Type B pancreatic cell (in vitro differentiated cells): ENCODE measurements around the gene PLEKHG4B. TPM values are rescaled to one million over a fixed set of nuclear protein-coding genes. Genes with fewer than 3 reads are reported as not detected.

Source experiments
- DNase-seq: peaks from one replicate; pipeline ENCODE4 v3.0.0; 2021; ENCODE audit warnings: mixed read lengths; ENCODE audit not compliant: unreplicated experiment; ENCODE audit errors: extremely low spot score
- H3K27ac Mint-ChIP-seq: 2 replicates; pipeline ENCODE4 v1.8.0; 2021; ENCODE audit warnings: mild to moderate bottlenecking, mixed read lengths
- H3K27me3 Mint-ChIP-seq: 2 replicates; pipeline ENCODE4 v1.8.0; 2021; ENCODE audit warnings: mixed read lengths
- H3K36me3 Mint-ChIP-seq: 2 replicates; pipeline ENCODE4 v1.8.0; 2021; ENCODE audit warnings: mixed read lengths
- H3K4me1 Mint-ChIP-seq: one replicate; pipeline ENCODE4 v1.8.0; 2021; ENCODE audit warnings: mixed read lengths; ENCODE audit not compliant: unreplicated experiment
- H3K4me3 Mint-ChIP-seq: 2 replicates; pipeline ENCODE4 v1.8.0; 2021; ENCODE audit warnings: mild to moderate bottlenecking, mixed read lengths
- H3K9me3 Mint-ChIP-seq: 2 replicates; pipeline ENCODE4 v1.8.0; 2021; ENCODE audit warnings: mixed read lengths
- total RNA-seq: library from RNA; stranded (reverse); gene quantifications from 2 replicates; pipeline ENCODE4 v1.2.1, GENCODE V29; 2021; ENCODE audit warnings: low replicate concordance
- TF ChIP-seq, protein P1 (sequence below): fragments of 200-600 bp; sonication (generic); conservative IDR thresholded peaks from 2 replicates; pipeline ENCODE4 v1.5.0; 2021; ENCODE audit warnings: antibody characterized with exemption, mild to moderate bottlenecking

Gene PLEKHG4B
- total RNA-seq, 1 donor from 2014 or later = 32.8 TPM

DNA sequence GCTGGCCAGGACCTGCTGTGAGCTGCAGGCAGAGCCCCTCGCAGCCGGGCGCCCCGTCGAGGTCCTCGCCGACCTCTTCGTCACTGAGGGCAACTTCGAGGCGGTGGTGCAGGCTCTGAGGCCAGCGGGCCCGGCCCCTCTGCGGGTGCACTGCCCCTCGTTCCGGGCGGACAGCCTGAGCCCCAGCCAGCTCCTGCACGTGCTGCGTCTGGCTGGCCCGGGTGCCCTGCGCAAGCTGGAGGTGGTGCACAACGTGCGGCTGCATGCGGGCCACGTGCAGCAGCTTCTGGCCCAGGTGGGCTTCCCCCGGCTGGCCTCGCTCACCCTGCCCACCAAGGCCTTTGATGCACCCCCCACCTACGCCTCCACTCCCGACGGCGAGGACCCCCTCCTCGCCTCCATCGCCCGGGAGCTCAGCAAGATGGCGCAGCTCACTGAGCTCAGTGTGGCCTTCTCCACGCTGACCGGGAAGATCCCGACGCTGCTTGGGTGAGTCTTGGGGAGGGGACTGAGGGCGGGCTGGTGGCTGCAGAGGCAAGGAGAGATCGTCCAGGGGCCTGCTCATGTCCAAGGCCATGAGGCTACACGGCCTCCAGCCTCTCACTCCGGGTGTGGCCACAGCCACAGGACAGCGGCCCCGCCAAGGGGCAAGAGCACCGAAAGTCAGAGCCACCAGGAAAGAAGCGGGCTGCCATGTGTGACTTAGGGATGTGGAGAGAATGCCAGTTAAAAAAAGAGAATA is 100.2 kb downstream of the PLEKHG4B start:
- TF ChIP-seq, protein P1, sequence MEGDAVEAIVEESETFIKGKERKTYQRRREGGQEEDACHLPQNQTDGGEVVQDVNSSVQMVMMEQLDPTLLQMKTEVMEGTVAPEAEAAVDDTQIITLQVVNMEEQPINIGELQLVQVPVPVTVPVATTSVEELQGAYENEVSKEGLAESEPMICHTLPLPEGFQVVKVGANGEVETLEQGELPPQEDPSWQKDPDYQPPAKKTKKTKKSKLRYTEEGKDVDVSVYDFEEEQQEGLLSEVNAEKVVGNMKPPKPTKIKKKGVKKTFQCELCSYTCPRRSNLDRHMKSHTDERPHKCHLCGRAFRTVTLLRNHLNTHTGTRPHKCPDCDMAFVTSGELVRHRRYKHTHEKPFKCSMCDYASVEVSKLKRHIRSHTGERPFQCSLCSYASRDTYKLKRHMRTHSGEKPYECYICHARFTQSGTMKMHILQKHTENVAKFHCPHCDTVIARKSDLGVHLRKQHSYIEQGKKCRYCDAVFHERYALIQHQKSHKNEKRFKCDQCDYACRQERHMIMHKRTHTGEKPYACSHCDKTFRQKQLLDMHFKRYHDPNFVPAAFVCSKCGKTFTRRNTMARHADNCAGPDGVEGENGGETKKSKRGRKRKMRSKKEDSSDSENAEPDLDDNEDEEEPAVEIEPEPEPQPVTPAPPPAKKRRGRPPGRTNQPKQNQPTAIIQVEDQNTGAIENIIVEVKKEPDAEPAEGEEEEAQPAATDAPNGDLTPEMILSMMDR = no peak
- Mint-ChIP-seq H3K36me3 (no peaks in the 10 kb centered on the region), H3K9me3 (no peaks in the 10 kb centered on the region), H3K4me1 (peaks cover 15% of the 10 kb centered on the region), H3K27ac (no peak overlapping the region), H3K27me3 (no peaks in the 10 kb centered on the region), H3K4me3 (no peak overlapping the region)
- no peak for DNase-seq

DNA sequence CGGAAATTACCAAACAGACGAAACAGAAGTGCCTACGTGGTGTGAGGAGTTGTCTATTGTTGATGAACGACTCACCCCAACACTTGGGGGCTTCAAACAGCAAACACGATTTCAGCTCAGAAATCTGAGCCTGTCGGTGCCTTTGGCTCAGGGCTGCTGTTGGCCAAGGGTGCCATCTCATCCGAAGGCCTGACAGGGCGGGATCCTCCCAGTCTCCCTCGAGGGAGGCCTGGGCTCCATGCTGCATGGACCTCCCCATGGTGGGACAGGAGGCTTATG is 100.7 kb downstream of the PLEKHG4B start:
- Mint-ChIP-seq H3K27me3 (no peaks in the 10 kb centered on the region), H3K4me1 (peaks cover 18% of the 10 kb centered on the region), H3K27ac (no peak overlapping the region), H3K36me3 (no peaks in the 10 kb centered on the region), H3K4me3 (no peak overlapping the region), H3K9me3 (no peaks in the 10 kb centered on the region)
- no peak for DNase-seq
- TF ChIP-seq, protein P1 = no peak

DNA sequence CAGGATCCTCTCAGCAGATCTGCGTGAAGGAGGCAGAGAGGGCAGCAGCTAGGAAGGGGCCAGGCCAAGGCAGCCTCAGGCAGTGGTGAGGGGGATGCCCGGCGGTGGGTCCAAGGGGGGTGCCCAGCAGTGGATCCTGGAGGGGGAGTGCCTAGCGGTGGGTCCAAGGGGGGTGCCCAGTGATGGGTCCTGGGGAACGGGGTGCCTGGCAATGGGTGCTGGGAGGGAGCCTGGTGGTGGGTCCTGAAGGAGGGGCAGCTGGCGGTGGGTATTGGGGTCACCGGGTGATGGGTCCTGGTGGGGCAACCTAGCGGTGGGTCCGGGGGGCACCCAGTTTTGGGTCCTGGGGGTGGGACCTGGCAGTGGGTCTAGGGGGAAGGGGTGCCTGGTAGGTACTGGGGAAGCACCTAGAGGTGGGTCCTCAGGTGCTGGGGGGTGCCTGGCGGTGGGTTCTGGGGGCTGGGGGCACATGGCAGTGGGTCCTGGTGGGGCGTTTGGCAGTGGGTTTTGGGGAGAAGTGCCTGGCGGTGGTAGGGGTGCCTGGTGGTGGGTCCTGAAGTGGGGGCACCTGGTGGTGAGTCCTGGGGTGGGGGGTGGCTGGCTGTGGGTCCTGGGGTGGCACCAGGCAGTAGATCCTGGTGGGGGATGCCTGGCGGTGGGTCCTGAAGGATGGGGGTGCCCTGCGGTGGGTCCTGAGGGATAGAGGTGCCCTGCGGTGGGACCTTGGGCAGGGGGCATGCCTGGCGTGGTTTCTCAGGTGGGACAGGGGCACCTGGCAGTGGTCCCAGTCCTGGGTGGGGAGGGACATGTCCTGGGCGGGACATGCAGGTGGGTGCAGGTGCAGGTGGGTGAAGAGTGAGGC is 101.2 kb downstream of the PLEKHG4B start:
- no peaks in the 10 kb centered on the region for H3K36me3 Mint-ChIP-seq
- peaks cover 18% of the 10 kb centered on the region for H3K4me1 Mint-ChIP-seq
- H3K4me3 Mint-ChIP-seq = no peak overlapping the region
- H3K9me3 Mint-ChIP-seq = no peaks in the 10 kb centered on the region
- DNase-seq = no peak
- H3K27ac Mint-ChIP-seq = no peak overlapping the region
- no peaks in the 10 kb centered on the region for H3K27me3 Mint-ChIP-seq
- TF ChIP-seq, protein P1 = no peak

DNA sequence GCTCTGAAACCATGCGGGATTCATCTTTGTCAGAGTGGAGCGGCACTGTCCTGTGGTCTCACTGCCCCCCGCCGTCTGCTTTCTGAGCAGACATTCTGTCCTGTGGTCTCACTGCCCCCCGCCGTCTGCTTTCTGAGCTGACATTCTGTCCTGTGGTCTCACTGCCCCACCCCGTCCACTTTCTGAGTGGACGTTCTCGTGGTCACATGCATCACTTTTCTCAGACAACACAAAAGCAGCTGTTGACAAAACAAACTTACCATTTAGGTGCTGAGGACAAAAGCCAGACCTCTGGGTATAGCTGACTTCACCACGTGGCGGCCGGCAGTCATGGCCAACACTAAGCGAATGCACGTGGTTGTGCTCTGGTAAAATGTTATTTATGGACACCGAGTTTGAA is 102.1 kb downstream of the PLEKHG4B start:
- TF ChIP-seq, protein P1 = no peak
- Mint-ChIP-seq H3K36me3 (no peaks in the 10 kb centered on the region), H3K27me3 (no peaks in the 10 kb centered on the region), H3K27ac (no peak overlapping the region), H3K9me3 (no peaks in the 10 kb centered on the region), H3K4me1 (peaks cover 12% of the 10 kb centered on the region), H3K4me3 (no peak overlapping the region)
- no peak for DNase-seq

DNA sequence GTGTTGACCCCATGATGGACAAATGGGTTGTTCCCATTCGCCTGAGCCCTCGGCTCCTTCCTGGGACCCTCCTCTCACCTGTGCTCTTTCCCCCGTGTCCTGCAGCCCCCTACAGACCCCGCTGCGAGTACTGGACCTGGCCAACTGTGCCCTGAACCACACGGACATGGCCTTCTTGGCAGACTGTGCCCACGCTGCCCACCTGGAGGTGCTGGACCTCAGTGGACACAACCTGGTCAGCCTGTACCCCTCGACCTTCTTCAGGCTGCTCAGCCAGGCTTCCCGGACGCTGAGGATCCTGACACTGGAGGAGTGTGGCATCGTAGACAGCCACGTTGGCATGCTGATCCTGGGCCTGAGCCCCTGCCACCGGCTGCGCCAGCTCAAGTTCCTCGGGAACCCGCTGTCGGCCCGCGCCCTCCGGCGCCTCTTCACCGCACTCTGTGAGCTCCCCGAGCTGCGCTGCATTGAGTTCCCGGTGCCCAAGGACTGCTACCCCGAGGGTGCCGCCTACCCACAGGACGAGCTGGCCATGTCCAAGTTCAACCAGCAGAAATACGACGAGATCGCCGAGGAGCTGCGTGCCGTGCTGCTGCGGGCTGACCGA is 102.7 kb downstream of the PLEKHG4B start:
- DNase-seq = no peak
- H3K27ac Mint-ChIP-seq = no peak overlapping the region
- H3K4me3 Mint-ChIP-seq = no peak overlapping the region
- peaks cover 12% of the 10 kb centered on the region for H3K4me1 Mint-ChIP-seq
- no peaks in the 10 kb centered on the region for H3K27me3 Mint-ChIP-seq
- no peaks in the 10 kb centered on the region for H3K36me3 Mint-ChIP-seq
- TF ChIP-seq, protein P1 = no peak
- H3K9me3 Mint-ChIP-seq = no peaks in the 10 kb centered on the region
